HCT116 (cell line): Measurements from ENCODE around the gene MEGF8. TPM values are rescaled to one million over a fixed set of nuclear protein-coding genes. Genes with fewer than 3 reads are reported as not detected.

Experiments
- ATAC-seq: fragments of 200-7000 bp; cut with Tn5 transposase; 2 replicates; pipeline ENCODE4 v1.9.1; 2020; ENCODE audit warnings: mild to moderate bottlenecking, moderate library complexity
- BruUV-seq: library from RNA; stranded (reverse); fragments of 400-500 nt; replicated peaks from 2 replicates; lab custom pipeline; 2021; lab: Mats Ljungman, UMichigan
- CTCF ChIA-PET: fragments of 300-600 bp; sonication (Branson Sonifier 250); formaldehyde crosslinking; loops from one replicate; lab custom pipeline; 2021; ENCODE audit warnings: antibody characterized with exemption; lab: Charles Lee
- POLR2A ChIA-PET: fragments of 300-600, 350-600 bp; sonication (Branson Sonifier 250); formaldehyde crosslinking; loops from one replicate; lab custom pipeline; 2021; ENCODE audit warnings: antibody characterized with exemption; lab: Charles Lee
- RAD21 ChIA-PET, 2 experiments: fragments of 300-600 bp; sonication (Branson Sonifier 250); formaldehyde crosslinking; loops; one replicate each; lab custom pipeline; 2023; ENCODE audit warnings: low total read pairs in 2 of 2; ENCODE audit not compliant: uncharacterized antibody in 2 of 2, unreplicated experiment in 2 of 2, low non-redundant PET in 1 of 2; lab: Charles Lee
- DNase-seq: peaks from one replicate; pipeline ENCODE4 v3.0.0-alpha.2; 2010; ENCODE audit warnings: low read depth, low spot score
- H2AFZ ChIP-seq: fragments of 200-600 bp; shearing (Covaris generic), sonication (generic); 2 replicates; pipeline ENCODE4 v1.6.1; 2017; ENCODE audit warnings: low read depth, mixed run types, mixed read lengths, antibody characterized with exemption, low read length; ENCODE audit not compliant: poor library complexity, severe bottlenecking
- H3K27ac ChIP-seq: 2 replicates; pipeline ENCODE4 v1.5.1; 2012; ENCODE audit warnings: low read depth, low read length
- H3K27me3 ChIP-seq: fragments of 200-600 bp; sonication (generic); 2 replicates; pipeline ENCODE4 v1.6.1; 2016; ENCODE audit warnings: mixed run types, low read length, mixed read lengths; ENCODE audit not compliant: insufficient read depth
- H3K36me3 ChIP-seq, 2 experiments: fragments of 200-500 bp in 1 of 2; fragments of 200-600 bp in 1 of 2; sonication (Bioruptor generic) in 1 of 2; sonication (generic) in 1 of 2; 2 replicates each; pipeline versions ENCODE4 v1.5.1 to v1.6.1; 2014 to 2016; ENCODE audit warnings: low read length in 2 of 2, inconsistent platforms in 1 of 2, mixed read lengths in 1 of 2, mixed run types in 1 of 2; ENCODE audit not compliant: insufficient read depth in 2 of 2, control insufficient read depth in 1 of 2
- H3K4me1 ChIP-seq, 2 experiments: fragments of 200-600 bp in 1 of 2; sonication (generic) in 1 of 2; 2 replicates each; pipeline versions ENCODE4 v1.5.1 to v1.6.1; 2012 to 2017; ENCODE audit warnings: low read length in 2 of 2, inconsistent platforms in 1 of 2, mild to moderate bottlenecking in 1 of 2, mixed read lengths in 1 of 2, mixed run types in 1 of 2, moderate library complexity in 1 of 2; ENCODE audit not compliant: insufficient read depth in 2 of 2, control insufficient read depth in 1 of 2
- H3K4me2 ChIP-seq: fragments of 200-600 bp; sonication (generic); 2 replicates; pipeline ENCODE4 v1.6.1; 2017; ENCODE audit warnings: mixed run types, low read length, mixed read lengths
- H3K4me3 ChIP-seq, 2 experiments: fragments of 200-600 bp in 1 of 2; sonication (generic) in 1 of 2; replicated peaks in 1 of 2; 2 replicates each; pipeline ENCODE4 v1.5.1; 2011 to 2016; ENCODE audit warnings: low read length in 2 of 2, control low read depth in 1 of 2, low read depth in 1 of 2, mild to moderate bottlenecking in 1 of 2, mixed read lengths in 1 of 2, mixed run types in 1 of 2
- H3K79me2 ChIP-seq: fragments of 200-600 bp; sonication (generic); 2 replicates; pipeline ENCODE4 v1.6.1; 2017; ENCODE audit warnings: mild to moderate bottlenecking, mixed run types, low read length, moderate library complexity, mixed read lengths; ENCODE audit not compliant: insufficient read depth
- H3K9ac ChIP-seq: fragments of 200-600 bp; sonication (generic); 2 replicates; pipeline ENCODE4 v1.6.1; 2016; ENCODE audit warnings: low read length, mixed read lengths
- H3K9me2 ChIP-seq: fragments of 200-600 bp; sonication (generic), shearing (Covaris generic); 2 replicates; pipeline ENCODE4 v1.6.1; 2017; ENCODE audit warnings: mixed run types, mild to moderate bottlenecking, moderate library complexity; ENCODE audit not compliant: insufficient read depth
- H3K9me3 ChIP-seq, 2 experiments: fragments of 200-500 bp in 1 of 2; fragments of 200-600 bp in 1 of 2; sonication (Bioruptor generic) in 1 of 2; sonication (generic) in 1 of 2; 2 replicates each; pipeline ENCODE4 v1.6.1; 2014 to 2017; ENCODE audit warnings: low read length in 2 of 2, mixed read lengths in 2 of 2, inconsistent platforms in 1 of 2, low read depth in 1 of 2, mild to moderate bottlenecking in 1 of 2, mixed run types in 1 of 2, moderate library complexity in 1 of 2; ENCODE audit not compliant: control insufficient read depth in 1 of 2, insufficient read depth in 1 of 2
- H4K20me1 ChIP-seq: fragments of 200-600 bp; sonication (generic), shearing (Covaris generic); 2 replicates; pipeline ENCODE4 v1.6.1; 2017; ENCODE audit warnings: mixed run types, mild to moderate bottlenecking, moderate library complexity; ENCODE audit not compliant: insufficient read depth
- EZH2 ChIP-seq: fragments of 200-600 bp; sonication (generic); IDR thresholded peaks from 2 replicates; pipeline ENCODE4 v1.6.1; 2017; ENCODE audit warnings: antibody characterized with exemption, mixed run types
- EZH2phosphoT487 ChIP-seq: fragments of 200-600 bp; IDR thresholded peaks from 2 replicates; pipeline ENCODE4 v1.6.1; 2018; ENCODE audit warnings: antibody characterized with exemption, borderline replicate concordance
- JUND ChIP-seq: IDR thresholded peaks from 2 replicates; pipeline ENCODE4 v1.6.1; 2012
- REST ChIP-seq: IDR thresholded peaks from 2 replicates; pipeline ENCODE4 v1.6.1; 2012; ENCODE audit warnings: low read depth
- intact Hi-C: fragments of 100-400 bp; cut with micrococcal nuclease; formaldehyde crosslinking; loops from 2 replicates; pipeline ENCODE4 v1.10.0; 2022
- total RNA-seq: library from RNA; stranded (reverse); gene quantifications from one replicate; pipeline ENCODE4 v1.2.1, GENCODE V29; 2021; ENCODE audit not compliant: unreplicated experiment

The MEGF8 gene
- total RNA-seq, 1 experiment from 2014 or later = 24.0 TPM

- POLR2A ChIA-PET = interaction anchor here (0.6 to 1.5 kb wide), 2 partner anchors 14 to 15 kb away, joined by 3 to 6 read pairs; no protein-coding TSS in a partner anchor
- TF ChIP-seq REST (no peak), EZH2 (no peak), JUND (no peak), EZH2phosphoT487 (no peak)
- TF ChIP-seq, all 23 proteins: peak for 0
- Histone ChIP-seq H3K4me3 (no peak overlapping the region), H4K20me1 (no peaks in the 10 kb centered on the region), H3K79me2 (no peaks in the 10 kb centered on the region; the same call in 1 of the 2 replicates), H3K9ac (no peak overlapping the region), H3K27ac (no peak overlapping the region), H3K9me3 (no peaks in the 10 kb centered on the region), H3K27me3 (no peaks in the 10 kb centered on the region), H3K36me3 (no peaks in the 10 kb centered on the region; a peak in 1 of 4 replicates), H3K9me2 (no peaks in the 10 kb centered on the region), H2AFZ (no peak overlapping the region), H3K4me1 (peaks cover 14 to 21% of the 10 kb centered on the region in 2 experiments), H3K4me2 (no peak overlapping the region)
- ChIA-PET RAD21 (no interaction called here), CTCF (interaction anchor here (1.0 kb wide), 1 partner anchor 8 kb away, joined by 3 read pairs; no protein-coding TSS in a partner anchor)
- intact Hi-C loops = no loop called here
- no TSS peak for BruUV-seq
- DNase-seq (no peak), ATAC-seq (no peak)
These were observed 86.2 kb downstream of the MEGF8 start for GRCh38 chr19:42411581-42412178.
